HUES6 (cell line): ENCODE results near the gene IFT52.
A peak's percentile ranks its signal among the peaks of the same experiment; 100 is the strongest.

ENCODE experiments used
- H3K27ac ChIP-seq: 2 replicates; pipeline ENCODE4 v1.7.0; 2013; ENCODE audit warnings: low read depth, mild to moderate bottlenecking, low read length, inconsistent platforms
- H3K27me3 ChIP-seq: 2 replicates; pipeline ENCODE4 v1.6.1; 2013; ENCODE audit warnings: low read length; ENCODE audit not compliant: control insufficient read depth, insufficient read depth
- H3K36me3 ChIP-seq: 2 replicates; pipeline ENCODE4 v1.6.1; 2013; ENCODE audit warnings: low read length; ENCODE audit not compliant: control insufficient read depth, insufficient read depth
- H3K4me1 ChIP-seq: 2 replicates; pipeline ENCODE4 v1.6.1; 2013; ENCODE audit warnings: low read length; ENCODE audit not compliant: control insufficient read depth, insufficient read depth
- H3K4me3 ChIP-seq: 2 replicates; pipeline ENCODE4 v1.5.1; 2013; ENCODE audit warnings: low read depth, low read length
- H3K9ac ChIP-seq: one replicate; pipeline ENCODE4 v1.6.1; 2013; ENCODE audit warnings: mild to moderate bottlenecking, low read length
- H3K9me3 ChIP-seq: 2 replicates; pipeline ENCODE4 v1.6.1; 2013; ENCODE audit warnings: low read depth, low read length; ENCODE audit not compliant: control insufficient read depth, insufficient read depth

IFT52 gene, protein sequence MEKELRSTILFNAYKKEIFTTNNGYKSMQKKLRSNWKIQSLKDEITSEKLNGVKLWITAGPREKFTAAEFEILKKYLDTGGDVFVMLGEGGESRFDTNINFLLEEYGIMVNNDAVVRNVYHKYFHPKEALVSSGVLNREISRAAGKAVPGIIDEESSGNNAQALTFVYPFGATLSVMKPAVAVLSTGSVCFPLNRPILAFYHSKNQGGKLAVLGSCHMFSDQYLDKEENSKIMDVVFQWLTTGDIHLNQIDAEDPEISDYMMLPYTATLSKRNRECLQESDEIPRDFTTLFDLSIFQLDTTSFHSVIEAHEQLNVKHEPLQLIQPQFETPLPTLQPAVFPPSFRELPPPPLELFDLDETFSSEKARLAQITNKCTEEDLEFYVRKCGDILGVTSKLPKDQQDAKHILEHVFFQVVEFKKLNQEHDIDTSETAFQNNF

GRCh38 chr20:43590392-43591303, at the start of gene IFT52:
Gene IFT52 (plus strand): TSS chr20:43590937. CDS start chr20:43594699, 3,762 bp downstream.
- H3K9ac ChIP-seq, result peak within 1 kb of the TSS; percentile 98
- no peaks in the 10 kb centered on the region for H3K4me1 ChIP-seq
- H3K4me3 ChIP-seq, result peak within 1 kb of the TSS; percentile 80
- no peaks in the 10 kb centered on the region for H3K27me3 ChIP-seq
- peaks cover 10% of the 10 kb centered on the region for H3K36me3 ChIP-seq
- peak within 1 kb of the TSS; percentile 98 for H3K27ac ChIP-seq
- H3K9me3 ChIP-seq, result no peaks in the 10 kb centered on the region

DNA sequence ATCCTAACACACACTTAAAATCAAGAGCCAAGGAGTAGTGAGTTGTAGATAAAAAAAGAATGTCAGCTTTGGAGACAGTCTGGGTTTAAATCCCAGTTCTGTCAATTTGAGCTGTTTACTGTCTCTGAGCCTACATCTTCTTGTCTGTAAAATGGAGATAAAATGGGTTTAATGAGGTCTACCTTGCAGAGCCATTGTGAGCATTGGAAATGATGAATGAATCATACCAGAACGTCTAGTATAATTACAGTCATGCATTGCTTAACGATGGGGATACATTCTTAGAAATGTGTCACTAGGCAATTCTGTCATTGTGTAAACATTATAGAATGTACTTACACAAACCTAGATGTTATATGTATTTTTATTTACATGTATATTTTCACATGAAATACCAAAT, 49.5 kb upstream of the IFT52 start:
- no peaks in the 10 kb centered on the region for H3K27me3 ChIP-seq
- H3K9me3 ChIP-seq, result no peaks in the 10 kb centered on the region; the same call in 1 of the 2 replicates
- no peaks in the 10 kb centered on the region for H3K4me1 ChIP-seq
- no peak overlapping the region for H3K9ac ChIP-seq
- no peak overlapping the region for H3K4me3 ChIP-seq
- H3K27ac ChIP-seq, result no peak overlapping the region
- H3K36me3 ChIP-seq, result peaks cover 35% of the 10 kb centered on the region

GRCh38 chr20:43542161-43542560, 48.6 kb upstream of the IFT52 start:
- Histone ChIP-seq H3K27ac (no peak overlapping the region), H3K36me3 (peaks cover 37% of the 10 kb centered on the region), H3K9ac (no peak overlapping the region), H3K4me1 (no peaks in the 10 kb centered on the region), H3K9me3 (no peaks in the 10 kb centered on the region; the same call in 1 of the 2 replicates), H3K27me3 (no peaks in the 10 kb centered on the region), H3K4me3 (no peak overlapping the region)

DNA sequence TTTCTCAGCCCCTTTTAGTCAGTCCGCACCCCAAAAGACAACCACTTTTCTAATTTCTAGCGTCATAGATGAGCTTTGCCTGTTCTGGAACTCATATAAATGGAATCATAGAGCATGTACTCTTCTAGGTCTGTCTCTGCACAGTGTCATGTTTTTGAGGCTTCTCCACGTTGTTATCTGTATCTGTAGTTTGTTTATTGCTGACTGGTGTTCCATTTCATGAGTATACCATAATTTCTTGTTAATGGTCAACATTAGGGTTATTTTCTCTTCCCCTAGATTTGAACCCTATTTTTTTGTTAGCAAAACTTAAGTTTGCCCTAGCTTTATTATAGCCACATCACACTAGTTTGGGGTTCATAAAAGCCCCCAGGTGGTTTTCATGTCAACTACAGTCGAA, 48.1 kb upstream of the IFT52 start:
- H3K27me3 ChIP-seq, result no peaks in the 10 kb centered on the region
- H3K27ac ChIP-seq, result no peak overlapping the region
- no peak overlapping the region for H3K4me3 ChIP-seq
- H3K36me3 ChIP-seq, result peaks cover 35% of the 10 kb centered on the region
- H3K9me3 ChIP-seq, result peaks cover 5% of the 10 kb centered on the region; the same call in 1 of the 2 replicates
- no peak overlapping the region for H3K9ac ChIP-seq
- no peaks in the 10 kb centered on the region for H3K4me1 ChIP-seq

DNA sequence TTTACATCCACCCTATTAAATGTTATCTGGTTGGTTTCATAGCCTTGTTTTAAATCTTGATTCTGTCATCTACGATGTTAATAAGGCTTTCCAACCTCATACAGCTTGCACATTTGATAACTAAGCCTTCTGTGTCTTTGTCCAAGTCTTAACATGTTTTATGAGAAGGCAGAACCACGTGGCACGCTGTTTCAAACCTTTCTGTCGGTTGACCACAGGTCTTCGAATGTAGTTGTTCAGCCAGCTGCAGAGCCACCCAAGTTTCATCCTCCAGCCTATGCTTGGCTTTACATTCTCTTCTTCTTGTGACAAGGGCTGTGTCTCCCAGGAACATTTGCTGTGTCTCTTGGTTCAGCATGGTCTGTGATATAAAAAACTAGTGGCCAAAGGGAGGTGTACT, 47.6 kb upstream of the IFT52 start:
- Histone ChIP-seq H3K27me3 (no peaks in the 10 kb centered on the region), H3K4me1 (no peaks in the 10 kb centered on the region), H3K4me3 (no peak overlapping the region), H3K27ac (no peak overlapping the region), H3K36me3 (peaks cover 31% of the 10 kb centered on the region), H3K9me3 (peaks cover 6% of the 10 kb centered on the region; the same call in 1 of the 2 replicates), H3K9ac (no peak overlapping the region)

DNA sequence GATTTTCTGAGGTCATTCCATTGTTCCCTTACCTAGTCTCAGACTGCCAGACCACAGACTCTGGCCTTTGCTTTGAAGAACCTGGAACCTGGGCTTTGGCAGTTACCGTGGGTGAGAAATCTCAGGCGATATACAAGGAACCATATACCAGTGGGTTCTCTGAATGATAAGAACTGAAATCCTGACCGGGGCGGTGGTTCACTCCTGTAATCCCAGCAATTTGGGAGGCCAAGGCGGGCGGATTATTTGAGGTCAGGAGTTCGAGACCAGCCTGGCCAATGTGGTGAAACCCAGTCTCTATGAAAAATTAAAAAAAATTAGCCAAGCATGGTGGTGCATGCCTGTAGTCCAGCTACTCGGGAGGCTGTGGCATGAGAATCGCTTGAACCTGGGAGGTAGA, 46.2 kb upstream of the IFT52 start:
- no peaks in the 10 kb centered on the region for H3K4me1 ChIP-seq
- H3K36me3 ChIP-seq, result peaks cover 26% of the 10 kb centered on the region
- H3K9ac ChIP-seq, result no peak overlapping the region
- H3K9me3 ChIP-seq, result peaks cover 6% of the 10 kb centered on the region; the same call in 1 of the 2 replicates
- H3K27ac ChIP-seq, result no peak overlapping the region
- H3K4me3 ChIP-seq, result no peak overlapping the region
- H3K27me3 ChIP-seq, result no peaks in the 10 kb centered on the region

DNA sequence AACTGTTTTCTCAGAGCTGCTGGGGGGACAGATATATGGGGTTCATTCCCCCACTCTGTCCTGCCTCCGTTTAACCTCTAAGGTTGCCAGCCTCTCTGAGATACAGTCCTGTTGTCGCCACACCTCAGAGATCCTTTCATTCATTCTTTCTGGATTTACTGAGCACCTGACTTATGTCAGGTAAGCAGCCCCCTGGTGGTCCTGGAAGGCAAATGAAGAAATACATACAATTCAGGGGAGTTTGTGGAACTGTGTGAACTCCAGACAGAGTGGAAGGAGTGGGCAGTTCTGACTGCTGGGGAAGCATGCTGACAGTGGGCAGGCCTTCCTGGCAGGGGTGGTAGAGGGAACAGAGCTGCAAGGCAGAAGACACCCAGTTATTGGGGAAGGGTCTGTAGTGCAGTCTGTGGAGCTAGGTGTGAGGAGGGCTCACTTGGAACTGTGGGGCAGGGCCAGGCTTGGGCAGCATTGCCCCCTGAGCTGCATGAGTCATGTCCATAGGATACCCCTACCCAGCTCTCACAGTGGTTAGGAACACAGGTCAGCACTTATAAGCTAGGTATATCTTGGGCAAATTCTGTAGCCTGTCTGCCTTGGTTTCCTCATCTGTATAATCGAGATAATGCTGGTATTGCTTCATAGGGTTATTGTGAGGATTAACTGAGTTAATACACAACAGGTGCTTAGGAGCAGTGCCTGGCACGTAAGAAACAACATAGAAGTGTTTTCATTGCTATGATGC, 44.7 kb upstream of the IFT52 start:
- peaks cover 14% of the 10 kb centered on the region for H3K36me3 ChIP-seq
- no peak overlapping the region for H3K27ac ChIP-seq
- no peaks in the 10 kb centered on the region for H3K27me3 ChIP-seq
- no peak overlapping the region for H3K4me3 ChIP-seq
- H3K9me3 ChIP-seq, result peaks cover 6% of the 10 kb centered on the region; the same call in 1 of the 2 replicates
- H3K9ac ChIP-seq, result no peak overlapping the region
- no peaks in the 10 kb centered on the region for H3K4me1 ChIP-seq

DNA sequence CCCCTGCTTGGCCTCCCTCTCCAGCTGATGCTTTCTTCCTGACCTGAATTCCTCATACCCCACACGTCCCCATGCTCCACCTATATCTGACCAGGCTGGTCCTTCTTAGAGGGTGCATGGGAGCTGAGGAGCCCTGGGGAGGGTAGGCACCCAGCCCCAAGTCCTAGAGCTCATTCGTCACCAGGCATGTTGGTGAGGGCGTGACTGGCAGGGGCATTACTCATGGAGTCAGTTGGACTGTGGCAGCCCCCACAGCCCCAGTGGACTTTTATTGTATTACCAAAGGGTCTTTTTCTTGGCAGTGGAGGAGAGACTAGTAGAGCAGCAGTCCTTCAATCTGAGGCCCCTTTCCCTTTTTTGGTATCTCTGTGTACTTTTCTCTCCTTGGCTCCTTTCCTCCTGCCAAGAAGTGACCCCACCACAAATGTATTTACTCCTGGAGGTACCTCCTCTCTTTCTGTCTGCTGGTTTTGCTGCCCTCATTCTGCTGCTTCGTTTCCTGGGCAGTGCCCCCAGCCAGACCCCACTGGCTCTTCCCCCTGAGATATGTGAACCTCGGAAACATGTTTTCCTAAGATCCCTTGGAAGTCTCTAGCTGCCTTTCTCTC, 42.4 kb upstream of the IFT52 start:
- Histone ChIP-seq H3K9ac (no peak overlapping the region), H3K9me3 (peaks cover 6% of the 10 kb centered on the region; the same call in 1 of the 2 replicates)

GRCh38 chr20:43549416-43550065, 41.2 kb upstream of the IFT52 start:
- Histone ChIP-seq H3K9me3 (peaks cover 6% of the 10 kb centered on the region; the same call in 1 of the 2 replicates), H3K9ac (no peak overlapping the region), H3K36me3 (peaks cover 12% of the 10 kb centered on the region), H3K4me3 (no peak overlapping the region), H3K27me3 (no peaks in the 10 kb centered on the region), H3K27ac (no peak overlapping the region), H3K4me1 (no peaks in the 10 kb centered on the region)

More for the DNA sequence above, 42.4 kb upstream of the IFT52 start:
- Histone ChIP-seq H3K27ac (no peak overlapping the region), H3K4me3 (no peak overlapping the region), H3K4me1 (no peaks in the 10 kb centered on the region), H3K27me3 (no peaks in the 10 kb centered on the region), H3K36me3 (peaks cover 12% of the 10 kb centered on the region)

GRCh38 chr20:43550456-43550855, 40.3 kb upstream of the IFT52 start:
- no peaks in the 10 kb centered on the region for H3K27me3 ChIP-seq
- peaks cover 7% of the 10 kb centered on the region for H3K36me3 ChIP-seq
- no peaks in the 10 kb centered on the region for H3K4me1 ChIP-seq
- H3K4me3 ChIP-seq, result no peak overlapping the region
- no peak overlapping the region for H3K27ac ChIP-seq
- H3K9ac ChIP-seq, result no peak overlapping the region
- peaks cover 6% of the 10 kb centered on the region; the same call in 1 of the 2 replicates for H3K9me3 ChIP-seq
